Uterus (tissue), 2 donors: Measurements from ENCODE around the gene PLSCR1.

Source experiments
- POLR2A ChIP-seq, 2 donors: fragments of 450-650 bp; IDR thresholded peaks; one replicate each; pipeline ENCODE4 v1.6.1; 2016; ENCODE audit warnings: antibody characterized with exemption in 2 of 2, mild to moderate bottlenecking in 1 of 2, moderate library complexity in 1 of 2
- TF ChIP-seq, protein P1 (sequence below), 4 experiments: fragments of 200-600 bp in 2 of 4; fragments of 450-650 bp in 2 of 4; sonication (generic) in 2 of 4; IDR thresholded peaks; one replicate each; pipeline ENCODE4 v1.5.1; 2016 to 2019; ENCODE audit warnings: antibody characterized with exemption in 4 of 4, mild to moderate bottlenecking in 2 of 4, moderate library complexity in 1 of 4

DNA sequence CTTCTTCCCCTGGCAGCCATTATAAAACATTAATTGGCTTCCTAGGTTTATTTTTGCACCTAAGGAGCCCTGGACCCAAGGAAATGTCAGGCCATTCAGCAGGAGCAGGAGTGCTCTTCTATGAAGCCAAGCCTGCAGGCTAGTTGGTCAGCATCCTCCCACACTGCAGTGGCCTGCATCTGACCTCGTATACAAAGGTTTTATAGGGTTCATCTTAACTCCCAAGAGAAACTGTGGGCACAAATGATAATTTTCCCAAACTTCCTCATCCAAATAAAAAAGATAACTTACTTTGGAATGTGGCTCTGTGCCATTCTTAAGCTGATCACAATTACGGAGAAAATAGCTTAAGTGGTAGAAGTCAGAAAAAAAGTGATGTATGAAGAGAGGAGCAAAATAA is 19.4 kb downstream of the PLSCR1 start:
- TF ChIP-seq, protein P1, sequence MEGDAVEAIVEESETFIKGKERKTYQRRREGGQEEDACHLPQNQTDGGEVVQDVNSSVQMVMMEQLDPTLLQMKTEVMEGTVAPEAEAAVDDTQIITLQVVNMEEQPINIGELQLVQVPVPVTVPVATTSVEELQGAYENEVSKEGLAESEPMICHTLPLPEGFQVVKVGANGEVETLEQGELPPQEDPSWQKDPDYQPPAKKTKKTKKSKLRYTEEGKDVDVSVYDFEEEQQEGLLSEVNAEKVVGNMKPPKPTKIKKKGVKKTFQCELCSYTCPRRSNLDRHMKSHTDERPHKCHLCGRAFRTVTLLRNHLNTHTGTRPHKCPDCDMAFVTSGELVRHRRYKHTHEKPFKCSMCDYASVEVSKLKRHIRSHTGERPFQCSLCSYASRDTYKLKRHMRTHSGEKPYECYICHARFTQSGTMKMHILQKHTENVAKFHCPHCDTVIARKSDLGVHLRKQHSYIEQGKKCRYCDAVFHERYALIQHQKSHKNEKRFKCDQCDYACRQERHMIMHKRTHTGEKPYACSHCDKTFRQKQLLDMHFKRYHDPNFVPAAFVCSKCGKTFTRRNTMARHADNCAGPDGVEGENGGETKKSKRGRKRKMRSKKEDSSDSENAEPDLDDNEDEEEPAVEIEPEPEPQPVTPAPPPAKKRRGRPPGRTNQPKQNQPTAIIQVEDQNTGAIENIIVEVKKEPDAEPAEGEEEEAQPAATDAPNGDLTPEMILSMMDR (IDR thresholded peaks at IDR 0.05): no peak
- TF ChIP-seq POLR2A (IDR thresholded peaks at IDR 0.05): no peak
